Activated CD4-positive, alpha-beta T cell treated with anti-CD3 and anti-CD28 coated beads, Interleukin-2, amount 50 U/mL, for 48 hours (primary cell): ENCODE measurements around the gene PNMA8A.
"Not testable (repeated sequence)": the region's sequence is repeated elsewhere in the genome, so short reads cannot be mapped to it uniquely, and the experiment has no call there.

Source experiments
- DNase-seq, 2 experiments: peaks; one replicate each; pipeline ENCODE4 v3.0.0-alpha.2; 2020

The PNMA8A gene, protein sequence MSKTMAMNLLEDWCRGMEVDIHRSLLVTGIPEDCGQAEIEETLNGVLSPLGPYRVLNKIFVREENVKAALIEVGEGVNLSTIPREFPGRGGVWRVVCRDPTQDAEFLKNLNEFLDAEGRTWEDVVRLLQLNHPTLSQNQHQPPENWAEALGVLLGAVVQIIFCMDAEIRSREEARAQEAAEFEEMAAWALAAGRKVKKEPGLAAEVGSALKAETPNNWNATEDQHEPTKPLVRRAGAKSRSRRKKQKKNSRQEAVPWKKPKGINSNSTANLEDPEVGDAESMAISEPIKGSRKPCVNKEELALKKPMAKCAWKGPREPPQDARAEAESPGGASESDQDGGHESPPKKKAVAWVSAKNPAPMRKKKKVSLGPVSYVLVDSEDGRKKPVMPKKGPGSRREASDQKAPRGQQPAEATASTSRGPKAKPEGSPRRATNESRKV

DNA sequence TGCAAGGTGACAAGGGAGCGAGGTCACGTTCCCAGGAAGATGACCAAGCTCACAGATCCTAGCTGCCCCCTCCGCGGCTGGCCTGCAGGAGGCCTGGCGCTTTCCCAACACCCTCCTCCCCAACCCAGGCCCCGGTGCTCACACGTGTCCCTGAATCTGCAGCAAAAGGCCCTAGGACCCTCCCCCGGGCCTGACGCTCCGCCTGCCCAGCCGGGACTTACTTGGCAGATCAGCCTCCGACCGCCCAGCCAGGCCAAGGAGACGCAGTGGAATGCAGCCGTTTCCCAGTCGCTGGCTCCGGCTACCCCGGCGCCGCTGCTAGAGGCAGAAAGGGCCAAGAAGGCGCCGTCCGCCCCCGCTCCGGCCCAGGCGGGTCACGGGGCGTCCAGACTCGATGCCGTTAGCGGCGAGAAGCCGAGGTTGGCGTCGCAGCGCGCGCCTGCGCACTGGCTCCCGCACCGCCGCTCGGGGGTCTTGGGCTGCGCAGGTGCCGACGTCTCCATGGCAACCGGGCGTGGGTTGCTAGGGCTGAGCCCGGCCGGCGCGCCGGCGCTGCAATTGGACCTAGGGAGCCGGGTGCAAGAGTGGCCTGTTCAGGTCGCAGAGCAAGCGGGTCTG lies at the start of gene PNMA8A:
Gene PNMA8A (minus strand): TSS at position 448 of the 618 bp plus-strand sequence. CDS start 528 bp downstream, outside the sequence.
- no peak for DNase-seq

DNA sequence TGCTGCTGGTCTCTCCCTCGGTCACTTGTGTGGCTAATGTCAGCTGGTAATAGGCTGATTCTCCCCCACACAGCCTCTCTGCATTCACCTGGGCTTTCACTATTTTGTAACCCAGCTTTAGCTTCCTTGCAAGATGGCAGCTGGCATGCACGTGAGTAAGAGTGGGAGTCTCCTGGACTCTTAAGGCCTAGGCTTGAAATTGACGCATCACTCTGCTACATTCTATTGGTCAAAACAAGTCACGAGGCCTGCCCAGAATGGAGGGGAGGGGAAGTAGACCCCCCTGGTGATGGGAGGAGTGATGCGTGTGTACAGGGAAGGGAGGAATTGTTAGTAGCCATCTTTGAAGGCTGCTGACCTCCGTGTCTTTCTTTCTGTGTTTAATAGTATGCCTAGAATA lies 49.3 kb upstream of the PNMA8A start:
- no peak for DNase-seq

DNA sequence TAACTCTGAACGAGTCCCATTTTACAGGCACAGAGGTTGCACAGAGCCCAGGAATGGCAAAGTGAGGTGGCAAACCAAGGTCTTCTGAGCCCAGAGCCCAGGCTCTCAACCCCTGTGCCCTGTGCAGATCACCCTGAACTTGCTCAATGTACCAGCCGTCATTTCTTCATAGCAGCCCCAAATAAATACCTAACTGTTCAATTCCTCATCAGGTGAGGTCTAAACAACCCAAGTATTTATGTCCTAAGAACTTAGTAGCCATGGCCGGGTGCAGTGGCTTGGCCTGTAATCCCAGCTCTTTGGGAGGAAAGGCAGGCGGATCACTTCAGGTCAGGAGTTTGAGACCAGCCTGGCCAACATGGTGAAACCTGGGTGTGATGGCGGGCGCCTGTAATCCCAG lies 46.1 kb upstream of the PNMA8A start:
- no peak for DNase-seq

DNA sequence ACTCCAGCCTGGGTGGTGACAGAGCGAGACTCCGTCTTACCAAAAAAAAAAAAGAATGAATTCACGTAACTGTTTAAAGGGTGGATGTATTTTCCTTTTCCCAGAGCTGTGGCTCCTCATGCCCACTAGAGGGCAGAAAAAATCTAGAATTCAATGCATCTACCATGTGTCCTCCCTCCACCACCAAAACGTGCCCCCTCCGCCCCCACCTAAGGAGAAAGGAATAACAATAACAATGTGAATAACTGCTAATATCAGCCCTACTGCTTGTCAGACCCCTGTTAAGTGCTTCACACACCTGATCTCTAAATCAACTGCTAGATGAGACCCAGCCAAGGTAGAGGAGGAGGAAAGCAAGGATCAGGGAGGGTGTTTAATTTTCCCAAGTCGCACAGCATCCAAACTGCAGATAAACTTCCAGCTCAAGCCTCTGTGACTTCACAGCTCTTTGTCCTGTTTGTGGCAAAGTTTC lies 44.6 kb upstream of the PNMA8A start:
- DNase-seq = peak in 1 of 2 experiments; percentile 32

DNA sequence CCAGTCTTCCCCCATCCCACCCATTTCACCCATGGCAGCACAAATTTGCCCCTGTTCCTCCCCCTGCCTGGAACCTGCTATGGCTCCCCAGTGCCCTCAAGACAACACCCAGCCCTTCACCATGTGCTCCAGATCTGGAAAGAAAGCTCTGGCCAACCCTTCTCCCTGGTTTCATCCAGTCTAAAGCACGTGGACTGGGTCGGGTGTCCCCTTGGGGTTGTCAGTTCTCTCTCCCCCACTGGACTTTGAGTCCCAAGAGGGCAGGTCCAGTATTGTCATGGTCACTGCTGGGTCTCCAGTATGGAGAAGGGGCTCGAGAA lies 43.9 kb upstream of the PNMA8A start:
- no peak for DNase-seq

DNA sequence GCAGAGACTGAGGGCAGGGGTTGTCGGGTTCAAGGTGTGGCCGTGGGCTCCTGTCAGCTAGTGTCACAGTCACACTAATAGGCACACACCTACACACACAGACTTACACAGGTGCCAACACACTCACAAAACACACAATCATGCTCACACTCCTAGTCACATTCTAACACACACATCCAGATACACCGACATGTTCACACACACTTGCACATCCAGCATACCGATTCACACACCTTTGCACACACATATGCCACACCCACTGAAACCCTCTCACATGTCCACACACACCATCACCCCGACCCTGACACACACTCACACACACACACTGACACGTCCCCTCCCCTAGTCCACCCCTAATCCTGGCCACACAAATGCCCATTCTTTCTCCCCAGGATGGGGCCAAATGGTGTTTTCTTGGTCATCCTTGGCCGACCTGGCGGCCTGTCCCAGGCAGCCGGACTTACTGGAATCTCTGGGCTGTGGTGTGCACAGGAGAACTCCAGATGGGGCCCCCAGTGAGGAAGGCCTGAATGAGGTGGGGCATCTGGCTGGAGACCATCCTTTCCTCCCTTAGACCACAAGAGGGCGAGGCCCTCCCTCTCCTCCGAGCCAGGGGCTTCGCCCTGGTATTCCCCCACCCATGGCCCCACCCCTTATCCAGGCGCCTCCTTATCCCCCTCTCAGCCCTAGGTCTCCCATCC lies 43.4 kb upstream of the PNMA8A start:
- DNase-seq = no peak

DNA sequence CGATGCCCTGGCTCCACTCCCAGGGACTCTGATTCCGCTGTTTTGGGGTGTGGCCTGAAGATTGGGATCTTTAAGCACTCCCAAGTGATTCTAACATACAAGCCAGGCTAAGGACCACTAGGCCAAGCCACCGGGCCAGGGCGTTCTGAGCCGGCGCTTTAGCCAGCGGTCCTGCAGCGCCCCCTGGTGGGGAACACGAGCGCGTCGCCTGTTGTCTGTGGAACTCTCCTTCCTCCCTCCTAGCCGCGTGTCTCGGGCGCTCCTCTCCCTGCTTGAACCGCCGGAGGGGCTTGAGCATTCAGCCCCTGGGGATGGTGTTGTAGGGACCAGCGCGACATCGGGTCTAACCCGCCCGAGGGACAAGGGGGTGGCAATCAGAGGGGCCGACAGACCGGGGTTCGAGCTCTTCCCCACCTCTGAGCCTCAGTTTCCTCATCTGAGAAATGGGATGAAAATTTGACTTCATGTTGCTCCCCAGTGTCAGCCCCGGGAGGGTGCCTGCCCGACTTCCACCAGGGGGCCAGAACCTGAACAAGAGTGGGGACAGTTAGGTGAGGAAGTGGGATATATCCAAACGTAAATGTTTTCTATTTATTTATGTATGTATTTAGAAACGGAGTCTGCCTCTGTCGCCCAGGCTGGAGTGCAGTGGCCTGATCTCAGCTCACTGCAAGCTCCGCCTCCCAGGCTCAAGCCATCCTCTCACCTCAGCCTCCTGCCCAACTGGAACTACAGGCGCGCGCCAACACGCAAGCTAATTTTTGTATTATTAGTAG lies 42.3 kb upstream of the PNMA8A start:
- peak; percentile 85 to 89 for DNase-seq

DNA sequence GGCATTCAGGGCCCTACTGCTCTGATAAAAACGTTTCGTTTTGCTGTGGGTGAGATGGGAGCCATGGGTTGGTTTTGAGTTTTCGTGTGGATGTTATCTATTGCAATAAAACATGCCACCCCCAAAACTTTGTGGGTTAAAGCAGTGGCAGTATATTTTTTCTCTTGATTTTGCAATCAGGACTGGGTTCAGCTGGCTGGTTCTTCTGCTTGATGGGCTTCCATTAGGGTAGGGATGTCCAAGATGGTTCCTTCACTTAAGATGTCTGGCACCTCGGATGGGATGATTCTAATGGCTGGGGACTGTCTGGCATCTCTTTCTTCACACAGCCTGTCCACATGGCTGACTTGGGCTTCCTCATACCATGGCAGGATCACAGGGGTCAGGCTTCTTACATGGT lies 39.9 kb upstream of the PNMA8A start:
- no peak for DNase-seq

DNA sequence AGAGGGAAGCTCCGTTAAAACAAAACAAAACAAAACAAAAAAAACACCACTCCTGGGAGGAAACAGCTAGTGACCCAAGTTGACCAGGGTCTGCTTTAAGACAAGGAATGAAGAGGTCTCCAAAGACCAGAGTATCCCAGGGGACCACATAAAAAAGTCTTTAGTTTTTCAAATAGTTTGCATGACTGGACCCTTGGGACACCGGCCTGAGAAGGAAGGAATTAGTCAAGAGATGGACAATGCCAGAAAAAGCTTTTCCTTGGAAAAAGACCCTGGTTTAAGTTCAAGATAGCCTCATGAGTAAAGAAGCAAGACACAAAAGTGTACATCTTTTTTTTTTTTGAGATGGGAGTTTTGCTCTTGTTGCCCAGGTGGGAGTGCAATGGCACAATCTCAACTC lies 36.8 kb upstream of the PNMA8A start:
- DNase-seq = no peak

DNA sequence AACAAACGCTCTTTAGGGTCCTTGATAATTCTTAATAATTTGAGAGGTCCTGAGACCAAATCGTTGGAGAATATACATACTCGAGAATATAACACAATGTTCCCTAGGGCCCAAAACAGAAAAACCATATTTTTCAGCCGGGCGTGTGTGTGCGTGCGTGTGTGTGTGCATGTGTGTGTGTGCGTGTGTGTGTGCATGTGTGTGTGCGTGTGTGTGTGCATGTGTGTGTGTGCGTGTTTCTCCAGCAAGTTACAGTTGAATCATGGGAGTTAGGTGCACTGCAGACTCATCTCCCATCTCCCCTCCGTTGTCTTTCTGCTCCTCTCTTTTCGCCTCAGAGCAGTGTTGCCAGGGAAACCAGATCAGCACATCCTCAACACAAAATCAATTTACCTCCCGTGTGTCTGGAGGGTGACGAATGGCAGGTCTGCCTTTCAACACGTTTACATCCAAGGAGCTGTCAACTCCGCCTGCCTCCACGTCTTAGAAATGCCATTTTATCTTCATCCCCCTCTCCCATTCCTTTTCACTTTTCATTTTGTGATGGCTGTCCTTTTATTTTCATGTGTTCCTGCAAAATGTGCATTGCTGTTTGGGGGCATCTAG lies 32.6 kb upstream of the PNMA8A start:
- no peak for DNase-seq

DNA sequence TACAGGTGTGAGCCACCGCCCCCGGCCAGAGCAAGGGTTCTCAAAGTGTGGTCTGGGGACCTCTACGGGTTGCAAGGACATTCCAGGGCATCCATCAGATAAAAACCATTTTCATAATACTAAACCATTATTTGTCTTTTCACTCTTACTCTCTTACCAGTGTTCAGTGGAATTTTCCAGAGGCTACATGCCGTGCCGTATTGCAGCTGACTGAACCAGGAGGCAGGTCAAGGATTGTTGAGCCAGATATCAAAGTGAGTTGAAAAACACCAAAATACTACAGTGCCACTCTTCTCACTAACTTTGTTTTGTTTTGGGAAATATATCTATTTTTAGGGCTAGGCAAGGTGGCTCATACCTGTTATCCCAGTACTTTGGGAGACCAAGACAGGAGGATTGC lies 31.5 kb upstream of the PNMA8A start:
- DNase-seq = no peak

DNA sequence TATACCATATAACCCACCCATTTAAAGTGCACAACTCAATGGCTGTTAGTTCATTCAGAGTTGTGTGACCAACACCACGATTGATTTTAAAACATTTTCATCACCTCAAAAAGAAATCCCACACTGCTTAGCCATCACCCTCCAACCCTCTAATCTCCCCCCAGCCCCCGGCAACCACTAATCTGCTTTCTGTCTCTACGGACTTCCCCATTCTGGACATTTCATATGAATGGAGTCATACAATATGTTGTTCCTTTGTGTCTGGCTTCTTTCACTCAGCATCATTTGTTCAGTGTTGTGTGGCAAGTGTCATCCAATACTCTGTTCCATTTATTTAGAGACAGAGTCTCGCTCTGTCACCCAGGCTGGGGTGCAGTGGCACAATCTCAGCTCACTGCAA lies 28.3 kb upstream of the PNMA8A start:
- no peak for DNase-seq

DNA sequence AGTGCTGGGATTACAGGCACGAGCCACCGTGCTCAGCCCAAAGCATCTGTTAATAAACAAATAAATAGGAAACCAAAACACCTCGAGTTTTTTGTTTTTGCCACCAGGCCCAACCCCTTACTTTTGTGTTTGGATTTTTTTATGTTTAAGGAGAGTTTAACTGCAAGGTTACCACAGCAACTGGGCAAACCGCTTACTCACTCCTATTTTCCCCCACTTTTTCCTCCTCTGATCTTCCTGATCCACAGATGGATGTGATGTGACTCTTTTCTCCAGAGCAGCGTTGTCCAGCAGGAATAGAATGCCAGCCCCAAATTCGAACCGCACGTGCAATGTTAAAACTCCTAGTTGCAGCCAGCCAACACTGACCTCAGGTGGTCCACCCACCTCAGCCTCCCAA lies 26.4 kb upstream of the PNMA8A start:
- DNase-seq = no peak

DNA sequence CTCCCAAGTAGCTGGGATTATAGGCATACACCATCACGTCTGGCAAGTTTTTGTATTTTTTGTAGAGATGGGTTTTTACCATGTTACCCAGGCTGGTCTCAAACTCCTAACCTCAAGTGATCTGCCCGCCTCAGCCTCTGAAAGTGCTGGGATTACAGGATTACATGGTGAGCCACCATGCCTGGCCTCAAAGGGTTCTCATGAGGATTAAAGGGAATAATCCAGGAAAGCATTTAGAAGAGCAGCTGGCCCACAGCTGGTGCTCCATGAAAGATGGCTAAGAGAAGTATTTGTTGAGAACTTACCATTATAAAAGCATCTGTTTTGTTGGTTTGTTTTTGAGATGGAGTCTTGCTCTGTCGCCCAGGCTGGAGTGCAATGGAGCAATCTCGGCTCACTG lies 25.5 kb upstream of the PNMA8A start:
- DNase-seq = not testable (repeated sequence)

DNA sequence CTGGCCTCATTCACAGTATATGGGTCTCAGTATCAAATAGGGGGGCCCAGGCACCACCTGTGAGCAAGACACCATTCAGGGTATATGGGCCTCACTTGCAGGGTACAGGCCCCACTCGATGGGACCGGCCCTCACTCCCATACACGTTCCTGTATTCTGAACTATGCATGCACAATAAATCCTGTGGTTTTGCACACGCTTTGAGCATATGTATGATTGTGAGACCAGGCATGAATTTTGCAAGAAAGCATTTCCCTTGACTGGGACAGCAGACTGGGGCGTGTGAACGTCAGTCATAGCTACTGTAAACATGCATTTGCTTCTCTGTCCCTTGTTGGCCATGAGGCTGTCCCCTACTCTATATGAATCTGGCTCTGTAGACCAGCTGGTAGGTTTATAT lies 24.9 kb upstream of the PNMA8A start:
- no peak for DNase-seq

DNA sequence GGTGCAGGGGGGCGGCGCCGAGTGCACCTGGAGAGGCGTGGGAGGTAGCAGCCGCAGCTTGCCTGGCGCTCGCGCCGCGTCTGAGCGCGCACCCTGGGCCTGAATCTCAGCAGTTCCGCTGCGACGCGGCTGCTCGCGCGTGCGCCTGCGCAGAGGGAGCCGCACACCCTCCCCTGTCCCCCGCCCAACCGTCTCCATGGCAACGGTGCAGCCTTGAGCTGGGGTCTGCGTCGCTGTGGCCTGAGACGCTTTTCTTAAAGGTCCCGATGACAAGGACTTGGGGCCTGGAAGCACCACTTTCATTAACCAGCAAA lies 24.4 kb upstream of the PNMA8A start, which contains the start of gene PNMA8B:
Gene PNMA8B (minus strand): TSS at position 82 of the 314 bp plus-strand sequence. CDS start 402 bp downstream, outside the sequence.
- DNase-seq = no peak

DNA sequence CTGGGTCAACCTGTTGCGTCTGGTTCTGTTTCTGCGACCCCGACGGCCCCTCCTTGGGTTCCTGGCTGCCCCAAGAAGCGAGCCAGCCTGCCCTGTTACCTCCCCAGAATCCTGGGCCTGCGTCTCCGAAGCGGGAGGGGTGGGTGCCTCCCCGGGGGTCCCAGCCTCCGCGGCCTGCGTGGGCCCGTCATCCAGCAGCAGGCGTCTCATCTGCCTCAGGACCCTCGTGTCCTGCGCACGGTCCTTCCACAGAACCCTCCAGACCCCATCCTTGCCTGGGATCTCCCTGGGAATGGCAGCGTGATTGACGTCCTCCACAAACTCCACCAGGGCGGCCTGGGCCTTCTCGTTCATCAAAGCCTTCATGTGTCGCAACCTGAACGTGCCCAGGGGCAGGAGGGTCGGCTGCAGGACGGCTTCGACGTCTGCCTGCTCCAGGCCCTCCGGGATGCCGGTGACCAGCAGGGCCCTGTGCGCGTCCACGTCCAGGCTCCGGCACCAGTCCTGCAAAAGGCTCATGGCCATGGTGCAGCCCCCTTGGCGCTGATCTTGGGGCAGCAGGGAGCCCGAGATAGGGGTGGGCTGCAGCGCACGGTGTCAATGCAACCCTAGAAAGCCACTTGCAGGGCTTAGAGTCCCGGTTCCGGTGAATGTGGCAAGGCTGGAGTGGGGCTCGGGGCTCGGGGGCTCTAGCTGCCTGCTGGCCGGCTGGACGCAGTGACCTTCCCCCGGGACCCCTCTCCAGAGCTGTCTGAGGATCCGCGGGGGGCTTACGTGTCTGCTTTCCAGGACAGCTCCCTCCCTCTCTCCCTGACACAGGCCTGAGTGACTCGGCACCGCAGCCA lies 23.8 kb upstream of the PNMA8A start:
- no peak for DNase-seq

DNA sequence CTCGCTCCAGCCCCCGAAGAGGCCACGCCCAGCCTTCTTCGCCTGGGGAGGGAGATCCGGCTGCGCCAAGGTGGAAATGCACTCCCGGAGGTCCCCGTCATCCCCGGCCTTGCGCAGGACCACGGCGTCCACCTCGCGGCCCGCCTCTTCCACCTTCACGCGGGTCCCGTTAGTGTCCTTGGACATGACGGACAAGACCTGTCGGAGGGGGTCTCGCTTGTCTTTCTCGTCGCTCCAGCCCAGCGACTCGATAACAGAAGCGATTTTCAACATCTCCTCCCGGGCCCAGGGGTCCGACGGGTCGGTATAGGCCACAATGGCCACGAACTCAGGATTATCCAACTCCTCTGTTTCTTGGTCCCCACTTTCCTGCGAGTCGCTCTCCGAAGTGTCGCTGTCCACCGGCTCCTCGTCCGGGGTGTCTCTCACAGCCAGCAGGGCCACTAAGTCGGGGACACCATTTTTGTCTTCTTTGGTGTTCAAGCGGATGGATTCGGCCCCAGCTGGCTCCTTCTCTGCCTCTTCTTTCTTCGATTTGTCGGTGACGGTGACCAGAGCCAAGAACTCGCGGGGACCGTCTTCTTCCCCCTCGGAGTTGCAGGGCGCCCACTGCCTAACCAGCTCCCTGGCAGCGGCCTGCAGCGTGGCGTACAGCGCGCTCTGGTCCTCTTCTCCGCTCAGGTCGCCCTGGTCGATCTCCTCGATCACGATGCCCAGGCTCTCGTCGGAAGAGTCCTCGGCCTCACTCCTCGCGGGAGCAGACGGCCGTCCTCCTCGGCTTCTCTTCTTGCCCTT lies 23.0 kb upstream of the PNMA8A start:
- no peak for DNase-seq

DNA sequence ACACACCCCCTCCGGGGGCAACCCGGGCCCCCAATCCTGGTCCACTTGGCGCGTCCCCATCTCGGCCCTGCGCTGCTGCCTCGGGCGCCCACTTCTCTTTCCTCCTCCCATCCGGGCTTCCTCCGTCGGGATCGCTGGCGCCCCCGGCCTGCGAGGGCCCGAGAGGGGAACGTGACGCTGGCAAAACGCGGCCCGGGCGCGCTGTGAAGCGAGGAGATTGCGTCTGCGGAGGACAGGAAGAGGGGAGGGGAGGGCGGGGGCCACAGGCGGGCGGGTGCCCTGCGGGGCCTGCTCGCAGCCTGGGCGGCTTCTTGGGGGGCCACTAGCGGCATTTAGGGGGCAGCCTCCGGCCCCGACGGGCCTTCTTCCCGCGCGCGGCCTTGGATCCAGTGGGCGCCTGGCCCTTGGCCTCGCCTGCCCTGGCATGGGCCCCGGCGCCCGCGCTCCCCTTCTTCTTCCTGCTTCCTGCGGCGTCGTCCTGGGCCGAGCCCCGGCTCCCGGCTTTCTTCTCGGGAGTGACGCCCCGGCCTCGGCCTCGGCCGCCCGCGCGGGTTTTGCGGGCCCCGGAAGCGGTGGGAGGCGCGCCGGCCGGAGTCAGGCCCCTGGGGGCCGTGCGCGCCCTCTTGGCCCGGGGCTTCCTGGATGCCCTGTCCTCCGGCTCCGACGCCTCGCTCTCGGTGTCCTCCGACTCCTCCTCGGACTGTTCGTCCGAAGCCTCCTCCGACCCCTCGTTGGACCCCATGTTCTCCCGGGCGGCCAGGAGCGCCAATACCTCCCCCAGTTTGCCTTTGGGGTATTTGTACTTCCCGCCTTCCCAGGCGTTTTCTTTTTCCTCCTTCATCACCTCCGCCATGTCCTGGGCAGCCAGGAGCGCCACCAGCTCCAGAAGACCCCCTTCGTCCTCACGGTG lies 22.1 kb upstream of the PNMA8A start:
- DNase-seq = peak; percentile 37 to 40

DNA sequence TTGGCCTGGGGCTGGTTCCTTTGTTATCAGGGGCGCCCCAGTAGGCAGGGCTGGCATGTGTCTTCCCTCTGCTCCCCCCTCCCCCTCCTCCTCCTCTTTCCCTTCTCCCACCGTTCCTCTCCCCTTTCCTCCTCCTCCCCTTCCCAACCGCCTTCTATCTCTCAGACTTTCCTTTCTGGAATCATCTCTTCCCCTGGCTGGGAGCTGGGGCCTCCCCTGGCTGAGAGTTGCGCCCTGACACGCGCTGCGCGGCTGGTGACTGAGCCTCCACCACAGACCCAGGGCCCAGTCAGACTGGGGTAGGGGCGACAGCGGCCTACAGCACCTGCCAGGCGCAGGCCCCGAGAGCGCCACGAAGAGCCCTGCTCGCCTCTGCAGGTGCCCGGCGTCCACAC lies 21.5 kb upstream of the PNMA8A start:
- DNase-seq = no peak
